Right lobe of liver (tissue), 4 donors: ENCODE results near the gene ERFL.
"Not testable (repeated sequence)": the region's sequence is repeated elsewhere in the genome, so short reads cannot be mapped to it uniquely, and the experiment has no call there.

Experiments
- CTCF ChIP-seq, 4 donors: fragments of 200-600 bp in 3 of 4; fragments of 450-650 bp in 1 of 4; IDR thresholded peaks; one replicate each; pipeline versions ENCODE4 v1.5.1 to v1.8.0; 2016 to 2022; ENCODE audit warnings: antibody characterized with exemption in 4 of 4, mild to moderate bottlenecking in 2 of 4
- POLR2A ChIP-seq: fragments of 450-650 bp; IDR thresholded peaks from one replicate; pipeline ENCODE4 v1.6.1; 2017; ENCODE audit warnings: antibody characterized with exemption, mild to moderate bottlenecking
- donor health status: DM: no; HTN: no; CAD: no.
- donor health status: DM: no; HTN: no; CAD: no.
- donor health status: DM: no; HTN: yes; CAD: no.

- not testable (repeated sequence) for TF ChIP-seq POLR2A; CTCF (IDR thresholded peaks at IDR 0.05)
Observed at GRCh38 chr19:41875973-41876372, 52.3 kb downstream of the ERFL start.
